PFSK-1 (cell line): ENCODE results near the gene PLB1.
A peak's percentile ranks its signal among the peaks of the same experiment; 100 is the strongest.

Experiments used
- FOXP2 ChIP-seq: optimal IDR thresholded peaks from 2 replicates; pipeline ENCODE3; 2011; ENCODE audit warnings: borderline replicate concordance, control low read depth, inconsistent platforms; ENCODE audit not compliant: insufficient read depth; ENCODE audit errors: extremely low read length, extremely low read depth
- POLR2AphosphoS5 ChIP-seq: IDR thresholded peaks from 2 replicates; pipeline ENCODE4 v1.6.1; 2012; ENCODE audit warnings: low read depth, mild to moderate bottlenecking, control low read depth, low read length, moderate library complexity
- REST ChIP-seq, 2 experiments: IDR thresholded peaks; 2 replicates each; pipeline versions ENCODE4 v1.6.1 to v1.8.0; 2011 to 2012; ENCODE audit warnings: low read depth in 2 of 2, low read length in 2 of 2, control low read depth in 1 of 2, inconsistent platforms in 1 of 2, mild to moderate bottlenecking in 1 of 2, moderate library complexity in 1 of 2; ENCODE audit not compliant: insufficient read depth in 1 of 2
- SIN3A ChIP-seq: IDR thresholded peaks from 2 replicates; pipeline ENCODE4 v1.6.1; 2012; ENCODE audit warnings: mild to moderate bottlenecking, low read length, moderate library complexity, borderline replicate concordance; ENCODE audit not compliant: insufficient read depth
- TAF1 ChIP-seq: IDR thresholded peaks from 2 replicates; pipeline ENCODE4 v1.6.1; 2012; ENCODE audit warnings: low read length, control low read depth, borderline replicate concordance; ENCODE audit not compliant: insufficient read depth

Gene PLB1

GRCh38 chr2:28448793-28449100 is 47.1 kb upstream of the PLB1 start:
- no peak for TF ChIP-seq REST (IDR thresholded peaks at IDR 0.05; ENCODE audit: insufficient read depth in 1 of 2, low read depth in 2 of 2, low read length in 2 of 2)
- no peak for TF ChIP-seq SIN3A
- no peak for TF ChIP-seq POLR2AphosphoS5
- no peak for TF ChIP-seq FOXP2
- TF ChIP-seq TAF1 = no peak

GRCh38 chr2:28449126-28449487 is 46.8 kb upstream of the PLB1 start:
- TF ChIP-seq FOXP2 = no peak
- no peak for TF ChIP-seq TAF1
- no peak for TF ChIP-seq SIN3A
- TF ChIP-seq POLR2AphosphoS5 = no peak
- TF ChIP-seq REST (IDR thresholded peaks at IDR 0.05; ENCODE audit: insufficient read depth in 1 of 2, low read depth in 2 of 2, low read length in 2 of 2) = no peak

GRCh38 chr2:28449488-28450395 is 46.1 kb upstream of the PLB1 start:
- TF ChIP-seq REST (IDR thresholded peaks at IDR 0.05; ENCODE audit: insufficient read depth in 1 of 2, low read depth in 2 of 2, low read length in 2 of 2) (peak in 1 of 2 experiments; percentile 21; a peak in 1 of 4 replicates), SIN3A (peak; percentile 72; the same call in 1 of the 2 replicates), FOXP2 (no peak), POLR2AphosphoS5 (no peak), TAF1 (0 out of 2 replicates have a peak, but pooled peaks have one; percentile 21)

- TF ChIP-seq REST (IDR thresholded peaks at IDR 0.05; ENCODE audit: insufficient read depth in 1 of 2, low read depth in 2 of 2, low read length in 2 of 2) (no peak), FOXP2 (no peak), SIN3A (no peak), POLR2AphosphoS5 (no peak), TAF1 (no peak)
Measured at GRCh38 chr2:28450901-28451565, 44.8 kb upstream of the PLB1 start.
